HepG2 (cell line): ENCODE measurements around the gene TLE7. TPM values are rescaled to one million over a fixed set of nuclear protein-coding genes. Genes with fewer than 3 reads are reported as not detected.

Experiments
- ATAC-seq: fragments of 200-7000 bp; cut with Tn5 transposase; 3 replicates; pipeline ENCODE4 v1.9.1; 2020; ENCODE audit warnings: mild to moderate bottlenecking, moderate library complexity
- BruUV-seq: library from RNA; stranded (reverse); fragments of 400-500 nt; replicated peaks from 2 replicates; lab custom pipeline; 2021; lab: Mats Ljungman, UMichigan
- CTCF ChIA-PET: fragments of 300-600 bp; formaldehyde crosslinking; extraction: SDS; loops from one replicate; lab custom pipeline; 2021; ENCODE audit warnings: low total read pairs, inconsistent platforms, low intra/inter-chr PET ratio; lab: Yijun Ruan, JAX
- POLR2A ChIA-PET: fragments of 350-600 bp; sonication (Branson Sonifier 250); formaldehyde crosslinking; loops from one replicate; lab custom pipeline; 2020; ENCODE audit warnings: antibody characterized with exemption, inconsistent platforms; lab: Yijun Ruan, JAX
- DNase-seq: peaks from one replicate; pipeline ENCODE4 v3.0.0-alpha.2; 2015; ENCODE audit warnings: low spot score
- FAIRE-seq: peaks from 3 replicates; lab custom pipeline; 2011; peaks lifted over from hg19 to GRCh38; lab: Jason Lieb, UNC
- H2AFZ ChIP-seq: one replicate; pipeline ENCODE4 v1.6.1; 2011; ENCODE audit warnings: low read length, inconsistent platforms
- H3K27ac ChIP-seq: fragments of 300-600 bp; 3 replicates; pipeline ENCODE4 v1.8.0; 2011; ENCODE audit warnings: mixed run types, mild to moderate bottlenecking, mixed read lengths, low read length, inconsistent platforms; ENCODE audit not compliant: insufficient read depth; ENCODE audit errors: extremely low read length
- H3K27me3 ChIP-seq, 2 experiments: fragments of 200-600 bp in 1 of 2; 2 replicates in 1 of 2; 3 replicates in 1 of 2; pipeline versions ENCODE4 v1.6.0 to v1.8.0; 2011; ENCODE audit warnings: low read length in 2 of 2, mild to moderate bottlenecking in 2 of 2, moderate library complexity in 2 of 2, inconsistent platforms in 1 of 2; ENCODE audit not compliant: insufficient read depth in 2 of 2, control insufficient read depth in 1 of 2
- H3K36me3 ChIP-seq, 2 experiments: fragments of 200-600 bp in 1 of 2; replicated peaks in 1 of 2; 2 replicates in 1 of 2; 3 replicates in 1 of 2; pipeline versions ENCODE4 v1.5.1 to v1.8.0; 2011; ENCODE audit warnings: low read length in 2 of 2, inconsistent platforms in 1 of 2; ENCODE audit not compliant: insufficient read depth in 2 of 2, control insufficient read depth in 1 of 2
- H3K4me1 ChIP-seq: 2 replicates; pipeline ENCODE4 v1.5.1; 2012; ENCODE audit warnings: low read length, inconsistent platforms; ENCODE audit not compliant: insufficient read depth
- H3K4me2 ChIP-seq: 2 replicates; pipeline ENCODE4 v1.6.0; 2011; ENCODE audit warnings: low read depth, low read length, inconsistent platforms
- H3K4me3 ChIP-seq, 3 experiments: fragments of 200-600 bp in 1 of 3; sonication (generic), shearing (Covaris generic) in 1 of 3; replicated peaks in 1 of 3; 2 replicates each; pipeline ENCODE4 v1.5.1; 2011 to 2016; ENCODE audit warnings: low read length in 3 of 3, inconsistent platforms in 2 of 3, low read depth in 2 of 3, mild to moderate bottlenecking in 2 of 3, control low read depth in 1 of 3, mixed read lengths in 1 of 3; ENCODE audit not compliant: insufficient read depth in 1 of 3
- H3K79me2 ChIP-seq: one replicate; pipeline ENCODE4 v1.6.1; 2011; ENCODE audit warnings: low read length, inconsistent platforms; ENCODE audit not compliant: insufficient read depth
- H3K9ac ChIP-seq: 2 replicates; pipeline ENCODE4 v1.6.0; 2011; ENCODE audit warnings: mild to moderate bottlenecking, low read depth, low read length, inconsistent platforms; ENCODE audit not compliant: insufficient read depth
- H3K9me3 ChIP-seq: 2 replicates; pipeline ENCODE4 v1.5.1; 2012; ENCODE audit warnings: mild to moderate bottlenecking, low read length
- H4K20me1 ChIP-seq: 2 replicates; pipeline ENCODE4 v1.6.0; 2011; ENCODE audit warnings: inconsistent platforms, mild to moderate bottlenecking, low read length, moderate library complexity; ENCODE audit not compliant: insufficient read depth
- GLI4 ChIP-seq: sonication (generic); formaldehyde crosslinking; IDR thresholded peaks from 2 replicates; pipeline ENCODE4 v1.5.1; 2020; ENCODE audit warnings: missing genetic modification reagents, mild to moderate bottlenecking, moderate library complexity, borderline replicate concordance
- ZFP36 ChIP-seq: fragments of 150-350 bp; IDR thresholded peaks from 2 replicates; pipeline ENCODE4 v1.6.1; 2018; ENCODE audit warnings: borderline replicate concordance, low read length, low read depth; ENCODE audit not compliant: partially characterized antibody
- ZNF160 ChIP-seq: sonication (generic); formaldehyde crosslinking; IDR thresholded peaks from 2 replicates; pipeline ENCODE4 v1.8.0; 2022; ENCODE audit warnings: mild to moderate bottlenecking, inconsistent platforms, missing genetic modification reagents
- ZNF17 ChIP-seq: sonication (generic); formaldehyde crosslinking; IDR thresholded peaks from 2 replicates; pipeline ENCODE4 v1.5.0; 2020; ENCODE audit warnings: mild to moderate bottlenecking, missing genetic modification reagents
- ZSCAN29 ChIP-seq: sonication (generic); formaldehyde crosslinking; conservative IDR thresholded peaks from 2 replicates; pipeline ENCODE4 v1.4.0; 2020; ENCODE audit warnings: mild to moderate bottlenecking, missing genetic modification reagents
- WGBS: methylation state at CpG from one replicate; pipeline ENCODE4 v1.1.6; 2017; ENCODE audit warnings: low lambda C conversion rate; 5-methylcytosine and 5-hydroxymethylcytosine counted together
- in situ Hi-C: cut with HindIII; loops from 2 replicates; pipeline ENCODE4 v1.10.0; 2017; ENCODE audit warnings: low pct_unique_long_range_greater_than_20kb; ENCODE audit not compliant: extremely low pct_ligation_motif_present
- intact Hi-C: fragments of 100-400 bp; cut with micrococcal nuclease; formaldehyde crosslinking; loops from one replicate; pipeline ENCODE4 v1.10.0; 2022; ENCODE audit not compliant: unreplicated experiment
- polyA plus RNA-seq, 8 experiments: library from polyadenylated mRNA; depleted of rRNA in 3 of 8; stranded (reverse) in 7 of 8; unstranded in 1 of 8; fragments of >200 nt; fragmentation: Illumina TruSeq in 4 of 8; extraction: Trizol in 4 of 8; gene quantifications; 2 replicates each; pipeline versions ENCODE4 v1.2.1 to v1.2.3, GENCODE V29; 2011 to 2016; ENCODE audit warnings: low read depth in 4 of 8, missing spikeins in 1 of 8, mixed read lengths in 1 of 8; ENCODE audit not compliant: insufficient read depth in 1 of 8
- total RNA-seq, 5 experiments: library from RNA; depleted of rRNA; stranded (reverse); fragments of >200 nt; fragmentation: Illumina TruSeq; extraction: Trizol; gene quantifications; 2 replicates each; pipeline ENCODE4 v1.2.3, GENCODE V29; 2016; ENCODE audit warnings: low read depth in 1 of 5

The TLE7 gene
- total and polyA plus RNA-seq, 2 of the 13 experiments (the other 11 are each of a cell fraction or from before 2014, with no cell fraction given), result not detected

DNA sequence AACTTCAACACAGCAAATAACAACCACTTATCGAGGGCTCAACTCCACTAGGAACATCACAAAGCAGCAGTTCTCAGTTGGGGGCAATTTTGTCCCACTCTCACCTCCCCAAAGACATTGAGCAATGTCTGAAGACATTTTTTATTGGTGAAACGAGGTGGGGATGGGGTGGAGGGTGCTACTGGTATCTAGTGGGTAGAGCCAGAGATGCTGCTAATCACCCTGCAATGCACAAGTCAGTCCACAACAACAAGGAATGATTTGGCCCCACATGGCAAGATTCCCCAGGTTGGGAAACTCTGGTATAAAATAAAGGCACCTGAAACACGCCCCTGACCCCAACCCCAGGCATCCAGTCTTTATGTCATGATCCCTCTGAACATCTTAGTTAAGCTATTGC is 33.3 kb downstream of the TLE7 start:
- FAIRE-seq, result no peak
- 0 out of 2 replicates have a peak, but pooled peaks cover 3% of the 10 kb centered on the region for H4K20me1 ChIP-seq
- in situ Hi-C loops, result no loop called here

DNA sequence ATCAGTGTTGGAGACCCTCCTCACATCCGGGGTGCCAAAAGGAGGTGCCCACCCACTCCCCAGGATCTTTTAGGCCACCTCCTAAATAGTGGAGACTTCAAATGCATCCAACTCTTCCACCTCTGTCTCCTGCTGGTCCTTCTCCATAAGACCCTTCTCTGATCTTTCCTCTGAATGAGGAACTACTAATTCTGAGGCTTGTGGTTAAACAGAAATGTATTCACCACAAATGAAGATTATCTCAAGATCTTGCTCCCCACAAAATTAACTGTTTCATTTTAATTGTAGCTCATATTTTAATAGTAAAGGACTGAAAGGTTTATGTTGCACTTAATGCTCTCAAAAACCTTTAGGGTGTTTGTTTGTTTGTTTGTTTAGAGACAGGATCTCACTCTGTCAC is 34.1 kb downstream of the TLE7 start:
- DNase-seq, result no peak
- in situ Hi-C loops, result no loop called here
- H3K79me2 ChIP-seq, result no peaks in the 10 kb centered on the region

More for the DNA sequence above, 33.3 kb downstream of the TLE7 start:
- Histone ChIP-seq H3K36me3 (no peaks in the 10 kb centered on the region), H3K27me3 (peaks cover 1 to 77% of the 10 kb centered on the region in 2 experiments; a peak in 4 of 5 replicates), H3K27ac (no peak overlapping the region), H3K9me3 (no peaks in the 10 kb centered on the region), H2AFZ (no peak overlapping the region), H3K4me1 (peaks cover 11% of the 10 kb centered on the region; the same call in 1 of the 2 replicates), H3K9ac (no peak overlapping the region), H3K4me3 (no peak overlapping the region), H3K79me2 (no peaks in the 10 kb centered on the region), H3K4me2 (no peak overlapping the region)
- ChIA-PET POLR2A (no interaction called here), CTCF (no interaction called here)
- intact Hi-C loops, result no loop called here
- TF ChIP-seq GLI4 (CRISPR knock-in tag), result no peak
- DNase-seq (no peak), ATAC-seq (no peak)
- no TSS peak for BruUV-seq
- 4% methylated on average over 3 of the region's 3 CpGs for WGBS

More for the DNA sequence above, 34.1 kb downstream of the TLE7 start:
- Histone ChIP-seq H3K9ac (no peak overlapping the region), H4K20me1 (0 out of 2 replicates have a peak, but pooled peaks cover 3% of the 10 kb centered on the region), H2AFZ (no peak overlapping the region), H3K4me1 (peaks cover 7% of the 10 kb centered on the region; the same call in 1 of the 2 replicates), H3K27me3 (peaks cover 3 to 82% of the 10 kb centered on the region in 2 experiments), H3K4me2 (no peak overlapping the region), H3K27ac (no peak overlapping the region), H3K4me3 (no peak overlapping the region), H3K9me3 (no peaks in the 10 kb centered on the region), H3K36me3 (no peaks in the 10 kb centered on the region)
- ATAC-seq (no peak), FAIRE-seq (no peak)
- WGBS, result 13% methylated on average over 1 of the region's 1 CpG
- CTCF ChIA-PET, result no interaction called here
- POLR2A ChIA-PET, result no interaction called here
- TF ChIP-seq ZFP36 (no peak), ZSCAN29 (CRISPR knock-in tag) (no peak), ZNF17 (CRISPR knock-in tag) (no peak), ZNF160 (CRISPR knock-in tag) (no peak)
- no TSS peak for BruUV-seq
- intact Hi-C loops, result no loop called here
